GM19455 (cell line): ENCODE measurements around the gene SERPIND1.
"Not testable (repeated sequence)": the region's sequence is repeated elsewhere in the genome, so short reads cannot be mapped to it uniquely, and the experiment has no call there.

Source experiments
- ATAC-seq: cut with Tn5 transposase; IDR thresholded peaks from one replicate; pipeline ENCODE4 v1.9.1; 2021; ENCODE audit not compliant: unreplicated experiment

SERPIND1 gene

GRCh38 chr22:20746431-20747189 lies 27.3 kb upstream of the SERPIND1 start:
- no peak for ATAC-seq

- ATAC-seq: no peak
Measured at GRCh38 chr22:20747223-20747622, 26.7 kb upstream of the SERPIND1 start.

GRCh38 chr22:20748082-20748481 lies 25.8 kb upstream of the SERPIND1 start:
- no peak for ATAC-seq

- ATAC-seq: peak; percentile 57
Measured at GRCh38 chr22:20748731-20749428, 25.0 kb upstream of the SERPIND1 start.

GRCh38 chr22:20749453-20749852 lies 24.5 kb upstream of the SERPIND1 start:
- ATAC-seq: no peak

GRCh38 chr22:20750461-20751184 lies 23.3 kb upstream of the SERPIND1 start:
- ATAC-seq: no peak

- no peak for ATAC-seq
Measured at GRCh38 chr22:20751185-20751851, 22.6 kb upstream of the SERPIND1 start.

GRCh38 chr22:20752104-20752741 lies 21.7 kb upstream of the SERPIND1 start:
- no peak for ATAC-seq

- ATAC-seq: no peak
Measured at GRCh38 chr22:20752873-20753272, 21.0 kb upstream of the SERPIND1 start.

GRCh38 chr22:20756846-20757245 lies 17.1 kb upstream of the SERPIND1 start:
- no peak for ATAC-seq

- no peak for ATAC-seq
Measured at GRCh38 chr22:20758688-20759087, 15.2 kb upstream of the SERPIND1 start.

- no peak for ATAC-seq
Measured at GRCh38 chr22:20760084-20760483, 13.8 kb upstream of the SERPIND1 start.

- ATAC-seq: no peak
Measured at GRCh38 chr22:20761536-20761935, 12.4 kb upstream of the SERPIND1 start.

GRCh38 chr22:20762233-20762796 lies 11.6 kb upstream of the SERPIND1 start:
- ATAC-seq: no peak

- no peak for ATAC-seq
Measured at GRCh38 chr22:20763630-20764470, 10.1 kb upstream of the SERPIND1 start.

- no peak for ATAC-seq
Measured at GRCh38 chr22:20764471-20764720, 9.5 kb upstream of the SERPIND1 start.

GRCh38 chr22:20764729-20765128 lies 9.2 kb upstream of the SERPIND1 start:
- ATAC-seq: no peak

- no peak for ATAC-seq
Measured at GRCh38 chr22:20765938-20766337, 8.0 kb upstream of the SERPIND1 start.

GRCh38 chr22:20766530-20766929 lies 7.4 kb upstream of the SERPIND1 start:
- ATAC-seq: no peak

GRCh38 chr22:20769496-20769826 lies 4.5 kb upstream of the SERPIND1 start:
- not testable (repeated sequence) for ATAC-seq
